HepG2 (cell line): Measurements from ENCODE around the gene ANO3. TPM values are rescaled to one million over a fixed set of nuclear protein-coding genes. Genes with fewer than 3 reads are reported as not detected.

Source experiments
- ATAC-seq: fragments of 200-7000 bp; cut with Tn5 transposase; 3 replicates; pipeline ENCODE4 v1.9.1; 2020; ENCODE audit warnings: mild to moderate bottlenecking, moderate library complexity
- BruUV-seq: library from RNA; stranded (reverse); fragments of 400-500 nt; replicated peaks from 2 replicates; lab custom pipeline; 2021; lab: Mats Ljungman, UMichigan
- CTCF ChIA-PET: fragments of 300-600 bp; formaldehyde crosslinking; extraction: SDS; loops from one replicate; lab custom pipeline; 2021; ENCODE audit warnings: low total read pairs, inconsistent platforms, low intra/inter-chr PET ratio; lab: Yijun Ruan, JAX
- POLR2A ChIA-PET: fragments of 350-600 bp; sonication (Branson Sonifier 250); formaldehyde crosslinking; loops from one replicate; lab custom pipeline; 2020; ENCODE audit warnings: antibody characterized with exemption, inconsistent platforms; lab: Yijun Ruan, JAX
- DNase-seq: peaks from one replicate; pipeline ENCODE4 v3.0.0-alpha.2; 2015; ENCODE audit warnings: low spot score
- FAIRE-seq: peaks from 3 replicates; lab custom pipeline; 2011; peaks lifted over from hg19 to GRCh38; lab: Jason Lieb, UNC
- H2AFZ ChIP-seq: one replicate; pipeline ENCODE4 v1.6.1; 2011; ENCODE audit warnings: low read length, inconsistent platforms
- H3K27ac ChIP-seq: fragments of 300-600 bp; 3 replicates; pipeline ENCODE4 v1.8.0; 2011; ENCODE audit warnings: mixed run types, mild to moderate bottlenecking, mixed read lengths, low read length, inconsistent platforms; ENCODE audit not compliant: insufficient read depth; ENCODE audit errors: extremely low read length
- H3K27me3 ChIP-seq, 2 experiments: fragments of 200-600 bp in 1 of 2; 2 replicates in 1 of 2; 3 replicates in 1 of 2; pipeline versions ENCODE4 v1.6.0 to v1.8.0; 2011; ENCODE audit warnings: low read length in 2 of 2, mild to moderate bottlenecking in 2 of 2, moderate library complexity in 2 of 2, inconsistent platforms in 1 of 2; ENCODE audit not compliant: insufficient read depth in 2 of 2, control insufficient read depth in 1 of 2
- H3K36me3 ChIP-seq, 2 experiments: fragments of 200-600 bp in 1 of 2; replicated peaks in 1 of 2; 2 replicates in 1 of 2; 3 replicates in 1 of 2; pipeline versions ENCODE4 v1.5.1 to v1.8.0; 2011; ENCODE audit warnings: low read length in 2 of 2, inconsistent platforms in 1 of 2; ENCODE audit not compliant: insufficient read depth in 2 of 2, control insufficient read depth in 1 of 2
- H3K4me1 ChIP-seq: 2 replicates; pipeline ENCODE4 v1.5.1; 2012; ENCODE audit warnings: low read length, inconsistent platforms; ENCODE audit not compliant: insufficient read depth
- H3K4me2 ChIP-seq: 2 replicates; pipeline ENCODE4 v1.6.0; 2011; ENCODE audit warnings: low read depth, low read length, inconsistent platforms
- H3K4me3 ChIP-seq, 3 experiments: fragments of 200-600 bp in 1 of 3; sonication (generic), shearing (Covaris generic) in 1 of 3; replicated peaks in 1 of 3; 2 replicates each; pipeline ENCODE4 v1.5.1; 2011 to 2016; ENCODE audit warnings: low read length in 3 of 3, inconsistent platforms in 2 of 3, low read depth in 2 of 3, mild to moderate bottlenecking in 2 of 3, control low read depth in 1 of 3, mixed read lengths in 1 of 3; ENCODE audit not compliant: insufficient read depth in 1 of 3
- H3K79me2 ChIP-seq: one replicate; pipeline ENCODE4 v1.6.1; 2011; ENCODE audit warnings: low read length, inconsistent platforms; ENCODE audit not compliant: insufficient read depth
- H3K9ac ChIP-seq: 2 replicates; pipeline ENCODE4 v1.6.0; 2011; ENCODE audit warnings: mild to moderate bottlenecking, low read depth, low read length, inconsistent platforms; ENCODE audit not compliant: insufficient read depth
- H3K9me3 ChIP-seq: 2 replicates; pipeline ENCODE4 v1.5.1; 2012; ENCODE audit warnings: mild to moderate bottlenecking, low read length
- H4K20me1 ChIP-seq: 2 replicates; pipeline ENCODE4 v1.6.0; 2011; ENCODE audit warnings: inconsistent platforms, mild to moderate bottlenecking, low read length, moderate library complexity; ENCODE audit not compliant: insufficient read depth
- ATF6 ChIP-seq: sonication (generic); formaldehyde crosslinking; conservative IDR thresholded peaks from 2 replicates; pipeline ENCODE4 v1.4.0; 2020; ENCODE audit warnings: missing genetic modification reagents
- CTCF ChIP-seq: sonication (generic); formaldehyde crosslinking; IDR thresholded peaks from 2 replicates; pipeline ENCODE4 v1.5.0; 2020; ENCODE audit warnings: mild to moderate bottlenecking, missing genetic modification reagents, moderate library complexity
- HDAC2 ChIP-seq: sonication (generic); formaldehyde crosslinking; IDR thresholded peaks from 2 replicates; pipeline ENCODE4 v1.4.0; 2020; ENCODE audit warnings: missing genetic modification reagents
- HHEX ChIP-seq: IDR thresholded peaks from 2 replicates; pipeline ENCODE4 v1.6.1; 2016; ENCODE audit warnings: control low read depth
- HOXA5 ChIP-seq: sonication (generic); formaldehyde crosslinking; IDR thresholded peaks from 2 replicates; pipeline ENCODE4 v1.4.0; 2020; ENCODE audit warnings: missing genetic modification reagents
- PCBP2 ChIP-seq: fragments of 200-400 bp; formaldehyde crosslinking; optimal IDR thresholded peaks from 2 replicates; pipeline ENCODE3; 2018; ENCODE audit warnings: low read length, low read depth; ENCODE audit not compliant: poor library complexity, severe bottlenecking
- PHF5A ChIP-seq: IDR thresholded peaks from one replicate; pipeline ENCODE4 v1.6.1; 2018; ENCODE audit warnings: low read depth, missing genetic modification reagents; ENCODE audit not compliant: unreplicated experiment
- TCF7 ChIP-seq: sonication (generic); IDR thresholded peaks from 2 replicates; pipeline ENCODE4 v1.6.1; 2016; ENCODE audit warnings: antibody characterized with exemption, low read depth
- ZBTB2 ChIP-seq: sonication (generic); formaldehyde crosslinking; IDR thresholded peaks from 2 replicates; pipeline ENCODE4 v1.8.0; 2022; ENCODE audit warnings: low read depth, missing genetic modification reagents
- ZBTB42 ChIP-seq: sonication (generic); formaldehyde crosslinking; IDR thresholded peaks from 2 replicates; pipeline ENCODE4 v1.5.0; 2020; ENCODE audit warnings: mild to moderate bottlenecking, missing genetic modification reagents
- ZNF20 ChIP-seq: sonication (generic); formaldehyde crosslinking; IDR thresholded peaks from 2 replicates; pipeline ENCODE4 v1.4.0; 2020; ENCODE audit warnings: mild to moderate bottlenecking, moderate library complexity, missing genetic modification reagents
- ZNF800 ChIP-seq: sonication (generic); formaldehyde crosslinking; IDR thresholded peaks from 2 replicates; pipeline ENCODE4 v1.4.0; 2020; ENCODE audit warnings: missing genetic modification reagents
- WGBS: methylation state at CpG from one replicate; pipeline ENCODE4 v1.1.6; 2017; ENCODE audit warnings: low lambda C conversion rate; 5-methylcytosine and 5-hydroxymethylcytosine counted together
- in situ Hi-C: cut with HindIII; loops from 2 replicates; pipeline ENCODE4 v1.10.0; 2017; ENCODE audit warnings: low pct_unique_long_range_greater_than_20kb; ENCODE audit not compliant: extremely low pct_ligation_motif_present
- intact Hi-C: fragments of 100-400 bp; cut with micrococcal nuclease; formaldehyde crosslinking; loops from one replicate; pipeline ENCODE4 v1.10.0; 2022; ENCODE audit not compliant: unreplicated experiment
- polyA plus RNA-seq, 8 experiments: library from polyadenylated mRNA; depleted of rRNA in 3 of 8; stranded (reverse) in 7 of 8; unstranded in 1 of 8; fragments of >200 nt; fragmentation: Illumina TruSeq in 4 of 8; extraction: Trizol in 4 of 8; gene quantifications; 2 replicates each; pipeline versions ENCODE4 v1.2.1 to v1.2.3, GENCODE V29; 2011 to 2016; ENCODE audit warnings: low read depth in 4 of 8, missing spikeins in 1 of 8, mixed read lengths in 1 of 8; ENCODE audit not compliant: insufficient read depth in 1 of 8
- total RNA-seq, 5 experiments: library from RNA; depleted of rRNA; stranded (reverse); fragments of >200 nt; fragmentation: Illumina TruSeq; extraction: Trizol; gene quantifications; 2 replicates each; pipeline ENCODE4 v1.2.3, GENCODE V29; 2016; ENCODE audit warnings: low read depth in 1 of 5

Gene ANO3
- total and polyA plus RNA-seq, 2 of the 13 experiments (the other 11 are each of a cell fraction or from before 2014, with no cell fraction given), result 0.17 to 0.44 TPM

- no peak overlapping the region for H3K27ac ChIP-seq
- no peak for DNase-seq
- no peak overlapping the region for H3K9ac ChIP-seq
- intact Hi-C loops, result no loop called here
- TF ChIP-seq HHEX, result no peak
- TF ChIP-seq, all 625 proteins: peak for 0
- no peak overlapping the region for H3K4me2 ChIP-seq
- POLR2A ChIA-PET, result no interaction called here
- H3K4me3 ChIP-seq, result no peak overlapping the region
- no peak for FAIRE-seq
- 81% methylated on average over 6 of the region's 6 CpGs for WGBS
- H3K36me3 ChIP-seq, result no peaks in the 10 kb centered on the region
- H3K27me3 ChIP-seq, result no peaks in the 10 kb centered on the region
- BruUV-seq, result no TSS peak
- no peak for ATAC-seq
- no peaks in the 10 kb centered on the region for H3K79me2 ChIP-seq
- H3K9me3 ChIP-seq, result no peaks in the 10 kb centered on the region
- no peaks in the 10 kb centered on the region for H4K20me1 ChIP-seq
- no peak overlapping the region for H2AFZ ChIP-seq
- CTCF ChIA-PET, result no interaction called here
- H3K4me1 ChIP-seq, result no peaks in the 10 kb centered on the region
- in situ Hi-C loops, result no loop called here
Measured at GRCh38 chr11:26418386-26418912, 86.5 kb downstream of the ANO3 start.

GRCh38 chr11:26420331-26420730, 88.4 kb downstream of the ANO3 start:
- BruUV-seq, result no TSS peak
- CTCF ChIA-PET, result no interaction called here
- no peak for TF ChIP-seq ZBTB42 (CRISPR knock-in tag)
- TF ChIP-seq ZNF800 (CRISPR knock-in tag), result no peak
- no peak for TF ChIP-seq PHF5A
- TF ChIP-seq ATF6 (CRISPR knock-in tag), result no peak
- no peak for TF ChIP-seq HDAC2 (CRISPR knock-in tag)
- no peak for TF ChIP-seq PCBP2
- no peak for TF ChIP-seq TCF7
- TF ChIP-seq ZBTB2 (CRISPR knock-in tag), result no peak
- TF ChIP-seq HOXA5 (CRISPR knock-in tag), result no peak
- TF ChIP-seq ZNF20 (CRISPR knock-in tag), result no peak
- no peak for TF ChIP-seq CTCF (CRISPR knock-in tag)

More at GRCh38 chr11:26420331-26420730, 88.4 kb downstream of the ANO3 start:
- Histone ChIP-seq H3K79me2 (no peaks in the 10 kb centered on the region), H3K27me3 (no peaks in the 10 kb centered on the region), H3K9me3 (no peaks in the 10 kb centered on the region), H3K4me2 (no peak overlapping the region), H4K20me1 (no peaks in the 10 kb centered on the region), H2AFZ (no peak overlapping the region), H3K36me3 (no peaks in the 10 kb centered on the region), H3K27ac (no peak overlapping the region), H3K4me1 (no peaks in the 10 kb centered on the region), H3K9ac (no peak overlapping the region), H3K4me3 (no peak overlapping the region)
- intact Hi-C loops, result no loop called here
- DNase-seq (no peak), FAIRE-seq (no peak), ATAC-seq (no peak)
- in situ Hi-C loops, result no loop called here
- POLR2A ChIA-PET, result no interaction called here
- 0% methylated on average over 1 of the region's 1 CpG for WGBS
